Neural progenitor cell (in vitro differentiated cells): ENCODE results near the gene MED28. TPM values are rescaled to one million over a fixed set of nuclear protein-coding genes. Genes with fewer than 3 reads are reported as not detected.

ENCODE experiments used
- DNase-seq: peaks from one replicate; pipeline ENCODE4 v3.0.0-alpha.2; 2016; ENCODE audit warnings: low spot score
- H2AFZ ChIP-seq: fragments of 200-600 bp; sonication (generic); replicated peaks from 2 replicates; pipeline ENCODE4 v1.6.1; 2016; ENCODE audit warnings: antibody characterized with exemption
- H3F3A ChIP-seq: fragments of 200-600 bp; sonication (generic); 2 replicates; pipeline ENCODE4 v1.6.1; 2016; ENCODE audit warnings: antibody characterized with exemption, low read depth
- H3K27ac ChIP-seq: fragments of 200-600 bp; sonication (generic); 2 replicates; pipeline ENCODE4 v1.5.1; 2016; ENCODE audit warnings: mild to moderate bottlenecking
- H3K27me3 ChIP-seq: fragments of 200-600 bp; sonication (generic); 2 replicates; pipeline ENCODE4 v1.6.1; 2016; ENCODE audit warnings: mild to moderate bottlenecking, moderate library complexity
- H3K36me3 ChIP-seq: fragments of 200-600 bp; sonication (generic); 2 replicates; pipeline ENCODE4 v1.5.1; 2016
- H3K4me1 ChIP-seq: fragments of 200-600 bp; sonication (generic); 2 replicates; pipeline ENCODE4 v1.6.1; 2016; ENCODE audit warnings: mixed run types
- H3K4me2 ChIP-seq: fragments of 200-600 bp; sonication (generic); 2 replicates; pipeline ENCODE4 v1.6.1; 2016
- H3K4me3 ChIP-seq: fragments of 200-600 bp; sonication (generic); 2 replicates; pipeline ENCODE4 v1.5.1; 2016
- H3K79me2 ChIP-seq: fragments of 200-600 bp; sonication (generic); 2 replicates; pipeline ENCODE4 v1.6.1; 2016; ENCODE audit warnings: low read depth
- H3K9ac ChIP-seq: fragments of 200-600 bp; sonication (generic); 2 replicates; pipeline ENCODE4 v1.6.1; 2016
- H3K9me3 ChIP-seq: fragments of 200-600 bp; sonication (generic); 2 replicates; pipeline ENCODE4 v1.5.1; 2016; ENCODE audit warnings: low read depth
- H4K20me1 ChIP-seq: fragments of 200-600 bp; sonication (generic); 2 replicates; pipeline ENCODE4 v1.6.1; 2016; ENCODE audit warnings: low read depth
- H3K27ac Mint-ChIP-seq: 3 replicates; pipeline ENCODE4 v1.8.0; 2021; ENCODE audit warnings: mixed read lengths
- H3K27me3 Mint-ChIP-seq: 2 replicates; pipeline ENCODE4 v1.8.0; 2022; ENCODE audit warnings: low read depth, mild to moderate bottlenecking, inconsistent platforms, moderate library complexity, mixed read lengths; ENCODE audit not compliant: insufficient read depth
- H3K36me3 Mint-ChIP-seq: 3 replicates; pipeline ENCODE4 v1.8.0; 2021; ENCODE audit warnings: mixed read lengths
- H3K4me1 Mint-ChIP-seq: 3 replicates; pipeline ENCODE4 v1.8.0; 2021; ENCODE audit warnings: mixed read lengths
- H3K4me3 Mint-ChIP-seq: 3 replicates; pipeline ENCODE4 v1.8.0; 2021; ENCODE audit warnings: mild to moderate bottlenecking, moderate library complexity, mixed read lengths
- H3K9me3 Mint-ChIP-seq: 3 replicates; pipeline ENCODE4 v1.8.0; 2020; ENCODE audit warnings: mixed read lengths
- CTCF ChIP-seq: fragments of 200-600 bp; sonication (generic); IDR thresholded peaks from 2 replicates; pipeline ENCODE4 v1.5.1; 2017; ENCODE audit warnings: antibody characterized with exemption, mild to moderate bottlenecking
- EZH2 ChIP-seq: fragments of 200-600 bp; sonication (generic); IDR thresholded peaks from 2 replicates; pipeline ENCODE4 v1.6.1; 2017; ENCODE audit warnings: antibody characterized with exemption, mild to moderate bottlenecking, moderate library complexity
- EZH2phosphoT487 ChIP-seq: fragments of 200-600 bp; sonication (generic); IDR thresholded peaks from 2 replicates; pipeline ENCODE4 v1.6.1; 2017; ENCODE audit warnings: antibody characterized with exemption
- total RNA-seq: library from RNA; depleted of rRNA; stranded (reverse); fragments of >200 nt; gene quantifications from 2 replicates; pipeline ENCODE4 v1.2.3, GENCODE V29; 2015; ENCODE audit warnings: low replicate concordance

The MED28 gene
- total RNA-seq, result 38.6 and 45.8 TPM in 2 replicates

GRCh38 chr4:17614416-17615299 is at the start of gene MED28:
Gene MED28, plus strand, starts transcription at chr4:17614641. Its CDS starts 14 bp downstream, at chr4:17614655.
- H3F3A ChIP-seq, result no peaks in the 10 kb centered on the region
- peaks cover 12% of the 10 kb centered on the region for H3K36me3 Mint-ChIP-seq

GRCh38 chr4:17565846-17566245 is 48.6 kb upstream of the MED28 start:
- H3K36me3 ChIP-seq, result no peaks in the 10 kb centered on the region
- H3K4me3 ChIP-seq, result no peak overlapping the region
- TF ChIP-seq EZH2 (no peak), EZH2phosphoT487 (no peak), CTCF (no peak)
- no peak overlapping the region for H3K4me3 Mint-ChIP-seq
- peaks cover 3% of the 10 kb centered on the region for H3K27me3 Mint-ChIP-seq
- no peaks in the 10 kb centered on the region for H3K4me1 ChIP-seq
- no peaks in the 10 kb centered on the region for H3K27me3 ChIP-seq
- H3K27ac ChIP-seq, result no peak overlapping the region
- H3K9ac ChIP-seq, result no peak overlapping the region
- H3K36me3 Mint-ChIP-seq, result no peaks in the 10 kb centered on the region
- no peaks in the 10 kb centered on the region for H3F3A ChIP-seq
- H3K9me3 ChIP-seq, result no peaks in the 10 kb centered on the region
- no peak for DNase-seq
- no peaks in the 10 kb centered on the region for H3K4me1 Mint-ChIP-seq
- H3K4me2 ChIP-seq, result no peak overlapping the region
- no peak overlapping the region for H2AFZ ChIP-seq
- H3K27ac Mint-ChIP-seq, result no peak overlapping the region
- no peaks in the 10 kb centered on the region for H4K20me1 ChIP-seq
- H3K9me3 Mint-ChIP-seq, result peaks cover 2% of the 10 kb centered on the region
- no peaks in the 10 kb centered on the region for H3K79me2 ChIP-seq

More at GRCh38 chr4:17614416-17615299, at the start of gene MED28:
- peak within 1 kb of the TSS; percentile 97 for H3K9ac ChIP-seq
- Mint-ChIP-seq H3K27me3 (no peaks in the 10 kb centered on the region), H3K4me1 (peaks cover 21% of the 10 kb centered on the region), H3K4me3 (peak within 1 kb of the TSS; percentile 96), H3K27ac (peak within 1 kb of the TSS; percentile 97), H3K9me3 (no peaks in the 10 kb centered on the region)
- TF ChIP-seq CTCF, result peak; percentile 22
- no peak for TF ChIP-seq EZH2
- TF ChIP-seq EZH2phosphoT487, result no peak
- H3K9me3 ChIP-seq, result no peaks in the 10 kb centered on the region
- H3K27me3 ChIP-seq, result no peaks in the 10 kb centered on the region
- peaks cover 53% of the 10 kb centered on the region for H3K79me2 ChIP-seq
- H3K4me3 ChIP-seq, result peak within 1 kb of the TSS; percentile 86
- H3K4me1 ChIP-seq, result no peaks in the 10 kb centered on the region
- peak within 1 kb of the TSS; percentile 57 for H3K27ac ChIP-seq
- H2AFZ ChIP-seq, result peak within 1 kb of the TSS; percentile 95
- no peaks in the 10 kb centered on the region for H3K36me3 ChIP-seq
- H4K20me1 ChIP-seq, result peaks cover 46% of the 10 kb centered on the region
- peak within 1 kb of the TSS; percentile 90 for H3K4me2 ChIP-seq
- peak; percentile 99 for DNase-seq

GRCh38 chr4:17567271-17567670 is 47.2 kb upstream of the MED28 start:
- TF ChIP-seq CTCF, result no peak
- no peak for TF ChIP-seq EZH2
- TF ChIP-seq EZH2phosphoT487, result no peak

More at GRCh38 chr4:17567271-17567670, 47.2 kb upstream of the MED28 start:
- Histone ChIP-seq H3K4me1 (no peaks in the 10 kb centered on the region), H3K4me2 (no peak overlapping the region), H3K36me3 (no peaks in the 10 kb centered on the region), H3K79me2 (no peaks in the 10 kb centered on the region), H3K9me3 (no peaks in the 10 kb centered on the region), H4K20me1 (no peaks in the 10 kb centered on the region), H3K27me3 (no peaks in the 10 kb centered on the region), H3F3A (no peaks in the 10 kb centered on the region), H3K9ac (no peak overlapping the region), H3K4me3 (no peak overlapping the region), H2AFZ (no peak overlapping the region), H3K27ac (no peak overlapping the region)
- no peak for DNase-seq
- Mint-ChIP-seq H3K27ac (no peak overlapping the region), H3K9me3 (peaks cover 2% of the 10 kb centered on the region), H3K4me1 (no peaks in the 10 kb centered on the region), H3K36me3 (no peaks in the 10 kb centered on the region), H3K27me3 (peaks cover 3% of the 10 kb centered on the region), H3K4me3 (no peak overlapping the region)
